ENCODE results near the gene CDH2.

DNA sequence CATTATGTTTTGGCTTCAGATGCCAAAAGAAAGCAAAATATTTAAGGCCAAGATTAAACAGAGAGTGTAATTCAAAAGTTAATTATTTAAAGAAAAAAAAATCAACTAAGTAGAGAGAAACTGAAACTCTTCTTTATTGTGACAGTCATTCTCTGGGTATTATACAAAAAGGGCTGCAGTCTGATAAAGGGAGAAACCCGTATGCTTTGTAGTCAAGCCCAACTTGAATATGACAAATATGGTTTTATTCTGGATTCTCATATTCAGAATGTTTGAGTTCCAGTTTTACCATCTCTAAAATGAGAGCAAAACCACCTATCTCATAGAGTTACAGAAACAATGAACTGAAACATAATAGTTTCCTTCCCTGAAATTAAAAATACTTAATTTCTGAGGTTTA, 8.2 kb downstream of the CDH2 start:
- TF ChIP-seq, protein P1, sequence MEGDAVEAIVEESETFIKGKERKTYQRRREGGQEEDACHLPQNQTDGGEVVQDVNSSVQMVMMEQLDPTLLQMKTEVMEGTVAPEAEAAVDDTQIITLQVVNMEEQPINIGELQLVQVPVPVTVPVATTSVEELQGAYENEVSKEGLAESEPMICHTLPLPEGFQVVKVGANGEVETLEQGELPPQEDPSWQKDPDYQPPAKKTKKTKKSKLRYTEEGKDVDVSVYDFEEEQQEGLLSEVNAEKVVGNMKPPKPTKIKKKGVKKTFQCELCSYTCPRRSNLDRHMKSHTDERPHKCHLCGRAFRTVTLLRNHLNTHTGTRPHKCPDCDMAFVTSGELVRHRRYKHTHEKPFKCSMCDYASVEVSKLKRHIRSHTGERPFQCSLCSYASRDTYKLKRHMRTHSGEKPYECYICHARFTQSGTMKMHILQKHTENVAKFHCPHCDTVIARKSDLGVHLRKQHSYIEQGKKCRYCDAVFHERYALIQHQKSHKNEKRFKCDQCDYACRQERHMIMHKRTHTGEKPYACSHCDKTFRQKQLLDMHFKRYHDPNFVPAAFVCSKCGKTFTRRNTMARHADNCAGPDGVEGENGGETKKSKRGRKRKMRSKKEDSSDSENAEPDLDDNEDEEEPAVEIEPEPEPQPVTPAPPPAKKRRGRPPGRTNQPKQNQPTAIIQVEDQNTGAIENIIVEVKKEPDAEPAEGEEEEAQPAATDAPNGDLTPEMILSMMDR (IDR thresholded peaks at IDR 0.05): no peak
- TF ChIP-seq POLR2A (IDR thresholded peaks at IDR 0.05): no peak

Data from suprapubic skin (tissue), 3 donors.